ENCODE data around the gene MYCBP. TPM values are rescaled to one million over a fixed set of nuclear protein-coding genes. Genes with fewer than 3 reads are reported as not detected.
"Not testable (repeated sequence)": the region's sequence is repeated elsewhere in the genome, so short reads cannot be mapped to it uniquely, and the experiment has no call there.

MYCBP gene
- polyA plus RNA-seq (ENCODE audit: insufficient read length in 10 of 10): 10 to 100 TPM; 17.6 to 25.0 (median 20.7) TPM
- long read RNA-seq, donor 1, transcript MYCBP-201 (5 exons, 2,818 nt): major isoform, 8 of 10 reads
- long read RNA-seq, donor 1, partial matches to known transcripts: 0 of 10 reads
- long read RNA-seq, donor 1, other reads (novel, unspliced or antisense): 0 of 10 reads
- long read RNA-seq, donor 2, transcript MYCBP-201 (5 exons, 2,818 nt): major isoform, 5 of 7 reads
- long read RNA-seq, donor 2, partial matches to known transcripts: 0 of 7 reads
- long read RNA-seq, donor 2, other reads (novel, unspliced or antisense): 0 of 7 reads
- long read RNA-seq, donor 3: 0 reads
- long read RNA-seq, donor 4, partial matches to known transcripts: 0 of 6 reads
- long read RNA-seq, donor 4, other reads (novel, unspliced or antisense): 0 of 6 reads
- long read RNA-seq, donor 5, transcript MYCBP-201 (5 exons, 2,818 nt): major isoform, 21 of 25 reads
- long read RNA-seq, donor 5, partial matches to known transcripts: 0 of 25 reads
- long read RNA-seq, donor 5, other reads (novel, unspliced or antisense): 0 of 25 reads
- long read RNA-seq, donor 6, transcript MYCBP-201 (5 exons, 2,818 nt): major isoform, 11 of 13 reads
- long read RNA-seq, donor 6, partial matches to known transcripts: 0 of 13 reads
- long read RNA-seq, donor 6, other reads (novel, unspliced or antisense): 0 of 13 reads
- long read RNA-seq, donor 7, transcript MYCBP-201 (5 exons, 2,818 nt): major isoform, 7 of 8 reads
- long read RNA-seq, donor 7, partial matches to known transcripts: 0 of 8 reads
- long read RNA-seq, donor 7, other reads (novel, unspliced or antisense): 0 of 8 reads
- long read RNA-seq, donor 8, transcript MYCBP-201 (5 exons, 2,818 nt): major isoform, 8 of 12 reads
- long read RNA-seq, donor 8, partial matches to known transcripts: 0 of 12 reads
- long read RNA-seq, donor 8, other reads (novel, unspliced or antisense): 0 of 12 reads
- long read RNA-seq, donor 9, partial matches to known transcripts: 0 of 2 reads
- long read RNA-seq, donor 9, other reads (novel, unspliced or antisense): 0 of 2 reads

GRCh38 chr1:38873027-38873969, at the start of gene MYCBP:
TSS of gene MYCBP (minus strand) at chr1:38873348. CDS start at chr1:38873305, 43 bp downstream.
- peak; percentile 95 to 99 (median 98) for DNase-seq

- peak in 2 of 3 donors; percentile 6 to 15 for DNase-seq
Observed at GRCh38 chr1:38919130-38919529, 46.0 kb upstream of the MYCBP start.

DNA sequence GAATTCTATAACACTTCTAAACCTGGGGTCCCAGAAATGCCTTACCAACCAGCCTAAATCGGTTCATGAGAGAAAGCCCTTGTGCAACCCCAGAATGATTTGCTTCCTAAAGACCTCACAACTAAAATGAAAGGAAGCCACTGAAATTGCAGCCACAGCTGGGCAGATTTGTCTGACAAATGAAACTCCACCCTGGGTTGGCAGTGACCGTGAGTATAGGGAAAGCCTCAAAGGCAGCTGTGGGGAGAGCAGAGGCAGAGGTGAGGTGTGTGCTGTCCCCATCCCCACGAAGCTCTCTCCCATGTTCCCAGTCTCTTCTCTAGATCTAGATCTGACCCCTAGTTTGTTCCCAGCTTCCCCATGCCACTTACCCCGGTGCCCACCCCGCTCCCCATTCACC, 45.4 kb upstream of the MYCBP start:
- DNase-seq: no peak

DNA sequence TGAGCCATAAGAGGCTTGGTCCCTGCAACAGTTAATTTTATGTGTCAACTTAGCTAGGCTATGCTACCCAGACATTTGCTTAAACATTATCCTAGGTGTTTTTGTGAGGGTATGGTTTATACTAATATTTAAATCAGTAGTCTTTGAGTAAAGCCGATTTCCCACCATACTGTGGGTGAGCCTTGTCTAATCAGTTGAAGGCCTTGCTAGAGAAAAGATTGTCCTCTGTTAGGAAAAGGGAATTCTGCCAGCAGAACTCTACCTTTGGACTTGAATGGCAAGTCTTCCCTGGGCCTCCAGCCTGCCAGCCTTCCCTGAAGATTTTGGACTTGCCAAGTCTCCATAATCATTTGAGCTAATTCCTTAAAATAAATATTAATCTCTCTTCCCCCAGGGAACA, 44.6 kb upstream of the MYCBP start:
- DNase-seq: no peak

DNA sequence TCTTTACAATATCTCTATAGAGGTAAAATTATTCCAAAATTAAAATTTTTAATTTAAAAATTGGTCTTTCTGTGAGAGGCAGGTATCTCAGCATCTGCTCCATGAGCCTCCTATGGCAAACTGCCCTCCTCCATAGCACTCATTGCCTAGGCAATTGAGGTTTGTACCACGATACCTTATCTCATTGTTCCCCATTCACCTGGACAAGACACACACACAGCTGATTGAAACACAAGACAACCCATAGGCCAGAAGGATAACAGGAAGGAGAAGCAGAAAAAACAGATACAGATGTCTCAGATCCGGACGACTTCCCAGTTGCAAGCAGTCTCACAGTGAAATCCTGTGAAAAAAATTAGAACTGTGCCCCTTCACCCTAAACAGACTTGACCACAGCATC, 44.2 kb upstream of the MYCBP start:
- DNase-seq: no peak

DNA sequence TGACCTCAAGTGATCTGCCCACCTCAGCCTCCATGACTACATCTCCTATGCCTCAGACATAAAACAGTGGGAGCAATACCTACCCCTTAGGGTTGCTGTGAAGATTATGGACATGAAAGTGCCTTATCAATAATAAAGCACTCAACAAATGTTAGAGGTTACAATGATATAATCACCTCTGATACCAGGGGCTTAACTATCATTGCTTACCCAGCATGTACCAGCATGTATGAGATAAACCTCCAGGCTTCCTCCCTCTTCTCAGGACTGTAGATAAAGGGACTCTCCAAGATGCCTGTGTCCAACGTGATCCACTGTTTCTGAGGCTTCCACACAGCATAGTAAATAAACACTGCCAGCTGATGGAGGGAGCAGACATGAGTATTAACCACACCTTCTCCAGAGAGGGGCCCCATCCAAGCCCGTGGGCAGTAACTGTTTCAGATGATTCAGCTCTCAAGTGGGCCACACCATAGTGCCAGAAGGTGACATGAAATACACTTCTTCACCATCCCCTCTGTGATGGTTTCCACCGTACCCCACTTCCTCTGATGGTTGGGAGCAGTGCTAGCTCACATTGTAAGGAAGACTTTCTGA, 42.3 kb upstream of the MYCBP start:
- no peak for DNase-seq

- not testable (repeated sequence) for DNase-seq
Observed at GRCh38 chr1:38914908-38915307, 41.8 kb upstream of the MYCBP start.

- DNase-seq: no peak
Observed at GRCh38 chr1:38908821-38909220, 35.7 kb upstream of the MYCBP start.

DNA sequence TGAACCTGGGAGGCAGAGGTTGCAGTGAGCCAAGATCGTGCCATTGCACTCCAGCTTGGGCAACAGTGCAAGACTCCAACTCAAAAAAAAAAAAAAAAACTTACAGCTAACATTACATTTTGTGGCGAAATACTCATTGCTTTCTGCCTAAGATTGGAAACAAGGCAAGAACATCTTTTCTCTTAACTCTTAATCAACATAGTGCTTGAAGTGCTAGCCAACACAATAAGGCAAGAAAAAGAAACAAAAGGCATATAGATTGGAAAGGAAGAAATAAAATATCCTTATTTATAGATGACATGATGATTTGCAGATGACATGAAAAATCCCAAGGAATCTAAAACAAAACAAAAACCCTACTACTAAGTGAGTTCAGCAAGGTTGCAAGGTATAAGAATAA, 32.8 kb upstream of the MYCBP start:
- DNase-seq: no peak

DNA sequence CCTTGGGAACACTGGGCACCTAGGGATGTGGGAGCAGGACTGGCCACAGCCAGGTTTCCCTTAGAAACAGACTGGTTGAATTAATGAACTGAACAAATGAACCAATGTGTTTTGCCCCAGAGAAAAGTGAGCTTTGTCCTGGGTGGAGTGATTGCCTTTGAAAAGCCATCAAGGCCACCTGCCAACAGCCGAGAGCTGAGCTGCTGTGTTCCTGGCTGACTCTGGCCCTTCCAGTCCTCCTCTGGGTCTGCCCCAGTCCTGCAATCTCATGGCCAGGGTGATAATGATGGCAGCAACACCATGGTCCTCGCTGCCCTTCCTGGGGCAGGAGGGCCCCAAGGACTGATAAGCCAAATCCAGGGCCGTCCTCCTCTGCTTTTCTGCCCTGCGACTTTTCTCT, 26.4 kb upstream of the MYCBP start:
- no peak for DNase-seq

GRCh38 chr1:38898653-38899230, 25.6 kb upstream of the MYCBP start:
- DNase-seq: no peak

- no peak for DNase-seq
Observed at GRCh38 chr1:38896169-38896568, 23.0 kb upstream of the MYCBP start.

DNA sequence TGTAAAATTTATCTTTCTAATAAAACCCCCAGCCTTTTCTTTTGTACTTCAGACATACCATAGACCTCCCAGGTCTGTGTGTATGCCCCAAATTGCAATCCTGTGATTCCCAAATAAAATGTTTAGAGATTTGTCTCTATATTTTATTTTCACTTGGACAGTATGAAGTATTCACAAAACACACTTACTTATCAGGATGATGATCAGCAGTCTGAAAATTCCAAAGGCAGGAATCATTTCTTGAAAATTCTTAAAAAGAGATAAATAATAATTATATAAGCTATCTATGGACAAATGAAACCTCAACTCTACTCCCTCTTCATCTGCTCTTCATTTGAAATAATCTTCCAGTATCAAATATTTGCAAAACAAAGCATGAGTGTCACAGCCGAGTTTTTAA, 19.8 kb upstream of the MYCBP start:
- no peak for DNase-seq

GRCh38 chr1:38891753-38892152, 18.6 kb upstream of the MYCBP start:
- DNase-seq: no peak

- DNase-seq: no peak
Observed at GRCh38 chr1:38889589-38889988, 16.4 kb upstream of the MYCBP start.

GRCh38 chr1:38888423-38889333, 15.5 kb upstream of the MYCBP start:
- no peak for DNase-seq

DNA sequence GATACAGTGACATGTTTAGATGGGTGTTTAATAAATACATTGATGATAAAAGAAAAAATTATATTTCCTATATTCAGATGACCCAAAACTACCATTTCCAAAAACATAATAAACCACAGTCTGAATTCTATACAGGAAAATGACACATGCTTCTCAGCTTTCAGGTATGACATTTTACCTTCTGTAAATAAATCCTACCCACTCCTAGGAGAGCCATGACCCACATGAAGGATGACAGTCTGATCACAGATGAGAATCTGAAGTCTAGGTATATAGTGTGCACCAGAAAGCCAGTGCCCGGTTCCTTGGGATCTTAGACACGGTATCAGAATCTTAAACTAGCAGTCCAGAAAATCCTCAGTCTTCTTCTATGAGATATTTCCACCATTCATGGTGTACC, 11.9 kb upstream of the MYCBP start:
- DNase-seq: no peak

GRCh38 chr1:38881487-38881886, 8.3 kb upstream of the MYCBP start, which contains the start of gene GJA9:
TSS of gene GJA9 (minus strand) at chr1:38881587. CDS start at chr1:38876098, 5,489 bp downstream.
- no peak for DNase-seq

DNA sequence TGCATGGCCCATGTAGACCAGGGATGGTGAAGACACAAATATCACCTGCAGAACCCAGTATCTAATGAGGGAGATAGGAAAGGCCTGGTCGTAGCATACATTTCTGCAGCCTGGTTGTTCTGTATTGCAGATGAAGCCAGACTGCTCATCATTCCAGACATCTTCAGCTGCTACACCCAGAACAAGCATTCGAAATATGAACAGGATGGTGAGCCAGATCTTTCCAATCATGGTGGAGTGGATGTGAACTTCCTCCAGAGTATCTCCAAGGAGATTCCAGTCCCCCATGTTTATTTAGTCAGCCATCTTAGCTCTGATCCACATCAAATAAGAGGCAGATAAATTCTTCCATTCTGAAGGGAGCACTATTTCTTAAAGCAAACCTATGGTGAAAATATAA, 2.7 kb upstream of the MYCBP start:
- DNase-seq: peak in 1 of 3 donors; percentile 9

All from muscle of back (tissue), 13 donors.